Fibroblast of lung (primary cell): ENCODE data around the gene UBQLN1. TPM values are rescaled to one million over a fixed set of nuclear protein-coding genes. Genes with fewer than 3 reads are reported as not detected.
A peak's percentile ranks its signal among the peaks of the same experiment; 100 is the strongest.

ENCODE experiments used
- DNase-seq, 2 donors: peaks; one replicate each; pipeline versions ENCODE4 v3.0.0 to v3.0.0-alpha.2; 2010; ENCODE audit warnings: low read depth in 2 of 2
- H2AFZ ChIP-seq: 2 replicates; pipeline ENCODE4 v1.5.1; 2012; ENCODE audit warnings: low read length, control low read depth, inconsistent platforms
- H3K27ac ChIP-seq: 2 replicates; pipeline ENCODE4 v1.5.1; 2011; ENCODE audit warnings: low read length, control low read depth; ENCODE audit not compliant: insufficient read depth
- H3K27me3 ChIP-seq: 2 replicates; pipeline ENCODE4 v1.5.1; 2011; ENCODE audit warnings: mild to moderate bottlenecking, low read length; ENCODE audit not compliant: control insufficient read depth, insufficient read depth
- H3K36me3 ChIP-seq: 2 replicates; pipeline ENCODE4 v1.5.1; 2011; ENCODE audit warnings: low read length; ENCODE audit not compliant: control insufficient read depth, insufficient read depth
- H3K4me1 ChIP-seq: 2 replicates; pipeline ENCODE4 v1.5.1; 2011; ENCODE audit warnings: low read length; ENCODE audit not compliant: control insufficient read depth, insufficient read depth; ENCODE audit errors: extremely low read depth
- H3K4me2 ChIP-seq: 2 replicates; pipeline ENCODE4 v1.5.1; 2011; ENCODE audit warnings: low read length, control low read depth; ENCODE audit not compliant: insufficient read depth; ENCODE audit errors: extremely low read depth
- H3K4me3 ChIP-seq, 4 experiments: fragments of 200-600 bp in 1 of 4; sonication (generic) in 1 of 4; replicated peaks in 1 of 4; 2 replicates each; pipeline ENCODE4 v1.5.1; 2011 to 2016; ENCODE audit warnings: low read length in 4 of 4, low read depth in 3 of 4, mild to moderate bottlenecking in 3 of 4, control low read depth in 2 of 4, inconsistent platforms in 1 of 4, mixed read lengths in 1 of 4; ENCODE audit not compliant: insufficient read depth in 1 of 4; ENCODE audit errors: control extremely low read depth in 1 of 4
- H3K79me2 ChIP-seq: 2 replicates; pipeline ENCODE4 v1.5.1; 2012; ENCODE audit warnings: mild to moderate bottlenecking, low read length, inconsistent platforms; ENCODE audit not compliant: control insufficient read depth, insufficient read depth
- H3K9ac ChIP-seq: 2 replicates; pipeline ENCODE4 v1.5.1; 2011; ENCODE audit warnings: mild to moderate bottlenecking, low read length, control low read depth; ENCODE audit not compliant: insufficient read depth
- H3K9me3 ChIP-seq: 2 replicates; pipeline ENCODE4 v1.5.1; 2012; ENCODE audit warnings: low read depth, low read length; ENCODE audit not compliant: control insufficient read depth, insufficient read depth
- H4K20me1 ChIP-seq: 2 replicates; pipeline ENCODE4 v1.5.1; 2011; ENCODE audit warnings: low read length; ENCODE audit not compliant: control insufficient read depth, insufficient read depth; ENCODE audit errors: extremely low read depth
- CTCF ChIP-seq, 2 donors: IDR thresholded peaks in 1 of 2; conservative IDR thresholded peaks in 1 of 2; 1 replicate in 1 of 2; 2 replicates in 1 of 2; pipeline ENCODE4 v1.5.1; 2011 to 2012; ENCODE audit warnings: low read length in 2 of 2, control low read depth in 1 of 2, inconsistent platforms in 1 of 2, low read depth in 1 of 2, mild to moderate bottlenecking in 1 of 2
- EZH2 ChIP-seq: IDR thresholded peaks from 2 replicates; pipeline ENCODE4 v1.5.1; 2012; ENCODE audit warnings: low read length, control low read depth, mild to moderate bottlenecking; ENCODE audit errors: missing control alignments
- polyA plus RNA-seq, 2 donors: library from polyadenylated mRNA; depleted of rRNA in 1 of 2; stranded (reverse) in 1 of 2; unstranded in 1 of 2; fragments of >200 nt; gene quantifications; 2 replicates each; pipeline ENCODE4 v1.2.1, GENCODE V29; 2011 to 2012; ENCODE audit warnings: missing spikeins in 1 of 2
- total RNA-seq: library from RNA; depleted of rRNA; stranded (reverse); fragments of >200 nt; gene quantifications from 2 replicates; pipeline ENCODE4 v1.2.1, GENCODE V29; 2014

UBQLN1 gene
- total and polyA plus RNA-seq, 2 donors (not counting 1 experiment from before 2014, with no cell fraction given): 130 to 141 TPM

- peak overlapping the region; percentile 77 for H2AFZ ChIP-seq
- no peak for DNase-seq
- H3K79me2 ChIP-seq: no peaks in the 10 kb centered on the region
- peak overlapping the region; percentile 59 to 79 (median 71) for H3K4me3 ChIP-seq
- peaks cover 3% of the 10 kb centered on the region for H3K4me1 ChIP-seq
- H4K20me1 ChIP-seq: no peaks in the 10 kb centered on the region
- peak overlapping the region; percentile 64 for H3K27ac ChIP-seq
- no peak for TF ChIP-seq CTCF (conservative IDR thresholded peaks at IDR 0.05 in 1 of 2, IDR thresholded peaks at IDR 0.05 in 1 of 2; ENCODE audit: low read depth in 1 of 2, low read length in 2 of 2)
- TF ChIP-seq EZH2: no peak
- no peaks in the 10 kb centered on the region for H3K9me3 ChIP-seq
- no peaks in the 10 kb centered on the region for H3K27me3 ChIP-seq
- H3K9ac ChIP-seq: peak overlapping the region; percentile 85
- H3K4me2 ChIP-seq: peak overlapping the region; percentile 93
- no peaks in the 10 kb centered on the region for H3K36me3 ChIP-seq
Measured at GRCh38 chr9:83623679-83624076, 84.1 kb downstream of the UBQLN1 start.

GRCh38 chr9:83622939-83623678, 84.6 kb downstream of the UBQLN1 start, which contains the start of gene IDNK:
TSS of gene IDNK (plus strand) at chr9:83623143. CDS start at chr9:83623172, 29 bp downstream.
- H2AFZ ChIP-seq: peak within 1 kb of the TSS; percentile 77
- peaks cover 3% of the 10 kb centered on the region for H3K4me1 ChIP-seq
- peak within 1 kb of the TSS; percentile 59 to 79 (median 71) for H3K4me3 ChIP-seq
- H3K9ac ChIP-seq: peak within 1 kb of the TSS; percentile 85
- H3K9me3 ChIP-seq: no peaks in the 10 kb centered on the region
- no peaks in the 10 kb centered on the region for H3K27me3 ChIP-seq
- H3K27ac ChIP-seq: peak within 1 kb of the TSS; percentile 64
- H4K20me1 ChIP-seq: no peaks in the 10 kb centered on the region
- no peak for TF ChIP-seq EZH2
- TF ChIP-seq CTCF (conservative IDR thresholded peaks at IDR 0.05 in 1 of 2, IDR thresholded peaks at IDR 0.05 in 1 of 2; ENCODE audit: low read depth in 1 of 2, low read length in 2 of 2): no peak
- H3K36me3 ChIP-seq: no peaks in the 10 kb centered on the region
- H3K4me2 ChIP-seq: peak within 1 kb of the TSS; percentile 93
- H3K79me2 ChIP-seq: no peaks in the 10 kb centered on the region
- peak; percentile 51 to 52 for DNase-seq

GRCh38 chr9:83622433-83622938, 85.3 kb downstream of the UBQLN1 start:
- H3K79me2 ChIP-seq: no peaks in the 10 kb centered on the region
- H3K9ac ChIP-seq: peak overlapping the region; percentile 85
- H3K27me3 ChIP-seq: no peaks in the 10 kb centered on the region
- TF ChIP-seq EZH2 (no peak), CTCF (conservative IDR thresholded peaks at IDR 0.05 in 1 of 2, IDR thresholded peaks at IDR 0.05 in 1 of 2; ENCODE audit: low read depth in 1 of 2, low read length in 2 of 2) (no peak)
- DNase-seq: no peak
- H3K4me1 ChIP-seq: peaks cover 3% of the 10 kb centered on the region
- H3K36me3 ChIP-seq: no peaks in the 10 kb centered on the region
- peak overlapping the region; percentile 77 for H2AFZ ChIP-seq
- H3K4me3 ChIP-seq: peak overlapping the region; percentile 58 to 73 (median 64)
- peak overlapping the region; percentile 55 for H3K4me2 ChIP-seq
- H4K20me1 ChIP-seq: no peaks in the 10 kb centered on the region
- H3K9me3 ChIP-seq: no peaks in the 10 kb centered on the region
- peak overlapping the region; percentile 64 for H3K27ac ChIP-seq
